Cerebellar cortex (tissue), 1 donor: ENCODE measurements around the gene MYO15B.

Experiments used
- DNase-seq: peaks from one replicate; pipeline ENCODE4 v3.0.0-alpha.2; 2015; ENCODE audit warnings: low spot score

Gene MYO15B

GRCh38 chr17:75666959-75667790 lies 79.6 kb downstream of the MYO15B start, which contains the start of the genes RECQL5 and SAP30BP:
Gene RECQL5, minus strand, starts transcription at chr17:75667154. Its CDS starts 597 bp downstream, at chr17:75666557.
Gene SAP30BP, plus strand, starts transcription at chr17:75667338. Its CDS starts 35 bp downstream, at chr17:75667373.
- DNase-seq, result peak; percentile 99

- no peak for DNase-seq
Observed at GRCh38 chr17:75667825-75668224, 80.2 kb downstream of the MYO15B start.

GRCh38 chr17:75668489-75668888 lies 80.9 kb downstream of the MYO15B start:
- DNase-seq, result no peak

GRCh38 chr17:75670868-75671267 lies 83.3 kb downstream of the MYO15B start:
- DNase-seq, result no peak

- DNase-seq, result no peak
Observed at GRCh38 chr17:75672011-75672410, 84.4 kb downstream of the MYO15B start.

- no peak for DNase-seq
Observed at GRCh38 chr17:75673487-75673886, 85.9 kb downstream of the MYO15B start.
